ENCODE data around the gene FAM210B. TPM values are rescaled to one million over a fixed set of nuclear protein-coding genes. Genes with fewer than 3 reads are reported as not detected.

FAM210B gene
- total RNA-seq, 1 donor from 2014 or later = 18.7 TPM

DNA sequence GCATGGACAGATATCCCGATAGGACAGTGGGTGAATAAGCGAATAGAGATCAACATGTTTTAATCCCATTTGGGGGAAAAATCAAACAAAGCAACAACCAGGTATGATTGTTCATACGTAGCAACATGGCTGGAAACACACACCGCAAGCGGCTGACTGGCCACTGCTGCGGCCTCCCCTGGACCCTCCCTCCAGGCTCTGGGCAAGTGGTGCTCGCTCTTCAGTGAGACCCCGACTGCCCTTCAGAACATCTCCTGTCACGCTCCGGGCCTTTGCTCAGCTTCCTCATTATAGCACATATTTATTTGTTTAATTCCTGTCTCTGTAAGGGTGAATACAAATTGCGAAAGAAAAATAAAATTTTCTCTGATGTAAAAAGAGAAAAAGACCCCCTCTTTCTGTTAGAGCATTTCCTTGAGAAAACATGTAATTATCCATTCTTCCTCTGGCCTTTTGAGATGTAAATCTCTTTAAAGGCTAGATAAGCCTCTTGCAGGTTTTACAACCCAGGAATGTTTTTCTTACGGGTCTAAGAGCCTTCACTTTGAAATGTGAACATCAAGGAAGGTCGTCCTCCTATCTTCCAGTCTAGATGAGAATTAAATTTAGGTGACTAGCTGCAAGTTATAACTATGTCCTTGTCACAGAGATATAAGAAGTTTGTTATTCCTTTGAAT, 11.0 kb upstream of the FAM210B start:
- DNase-seq (ENCODE audit: low read depth) (no peak), FAIRE-seq (no peak)
- H3K27me3 ChIP-seq (ENCODE audit: control insufficient read depth, insufficient read depth, low read length) = no peaks in the 10 kb centered on the region
- no peaks in the 10 kb centered on the region for H3K36me3 ChIP-seq (ENCODE audit: control insufficient read depth, insufficient read depth, low read length)
- TF ChIP-seq, protein P1, sequence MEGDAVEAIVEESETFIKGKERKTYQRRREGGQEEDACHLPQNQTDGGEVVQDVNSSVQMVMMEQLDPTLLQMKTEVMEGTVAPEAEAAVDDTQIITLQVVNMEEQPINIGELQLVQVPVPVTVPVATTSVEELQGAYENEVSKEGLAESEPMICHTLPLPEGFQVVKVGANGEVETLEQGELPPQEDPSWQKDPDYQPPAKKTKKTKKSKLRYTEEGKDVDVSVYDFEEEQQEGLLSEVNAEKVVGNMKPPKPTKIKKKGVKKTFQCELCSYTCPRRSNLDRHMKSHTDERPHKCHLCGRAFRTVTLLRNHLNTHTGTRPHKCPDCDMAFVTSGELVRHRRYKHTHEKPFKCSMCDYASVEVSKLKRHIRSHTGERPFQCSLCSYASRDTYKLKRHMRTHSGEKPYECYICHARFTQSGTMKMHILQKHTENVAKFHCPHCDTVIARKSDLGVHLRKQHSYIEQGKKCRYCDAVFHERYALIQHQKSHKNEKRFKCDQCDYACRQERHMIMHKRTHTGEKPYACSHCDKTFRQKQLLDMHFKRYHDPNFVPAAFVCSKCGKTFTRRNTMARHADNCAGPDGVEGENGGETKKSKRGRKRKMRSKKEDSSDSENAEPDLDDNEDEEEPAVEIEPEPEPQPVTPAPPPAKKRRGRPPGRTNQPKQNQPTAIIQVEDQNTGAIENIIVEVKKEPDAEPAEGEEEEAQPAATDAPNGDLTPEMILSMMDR (IDR thresholded peaks at IDR 0.05; ENCODE audit: insufficient read depth, low read length, severe bottlenecking) = no peak
- no peak overlapping the region for H3K4me3 ChIP-seq (ENCODE audit: low read depth, low read length)

DNA sequence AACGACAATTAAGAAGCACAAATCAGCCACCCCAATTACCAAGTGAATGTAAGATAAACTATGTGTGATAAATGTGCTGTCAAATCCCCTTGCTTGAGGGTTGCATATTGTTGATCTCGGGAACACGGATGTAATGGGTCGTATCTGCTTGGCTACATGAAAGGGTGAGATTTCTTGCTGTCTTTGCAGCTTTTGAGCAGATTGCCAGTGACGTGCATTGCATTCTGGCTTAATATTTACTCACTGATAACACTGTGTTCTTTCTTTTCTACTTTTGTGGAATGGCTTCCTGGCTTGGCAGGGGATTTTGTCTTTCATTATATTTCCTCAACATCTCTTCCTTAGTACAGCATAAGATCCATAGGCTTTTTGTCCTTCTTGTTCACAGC, 10.5 kb upstream of the FAM210B start:
- FAIRE-seq = no peak

DNA sequence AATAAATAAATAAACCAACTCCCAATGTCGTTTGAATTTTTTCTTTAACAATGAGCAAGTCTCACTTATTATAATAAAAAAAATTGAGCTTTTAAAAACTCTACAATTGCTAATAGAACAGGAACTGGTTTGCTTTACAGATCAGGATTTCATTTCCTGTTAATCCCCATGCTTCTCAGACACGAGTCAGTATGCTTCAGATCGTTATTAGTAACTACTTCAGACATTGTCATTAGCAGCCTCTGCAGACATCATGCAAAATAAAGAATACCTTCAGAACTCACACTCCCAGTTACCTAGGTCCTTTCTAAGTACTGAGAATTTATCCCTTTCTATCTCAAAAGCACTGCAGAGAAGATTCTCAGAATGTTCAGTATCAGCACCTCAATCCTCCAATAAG, 10.0 kb upstream of the FAM210B start:
- FAIRE-seq (no peak), DNase-seq (ENCODE audit: low read depth) (no peak)
- Histone ChIP-seq H3K4me3 (ENCODE audit: low read depth, low read length) (no peak overlapping the region), H3K36me3 (ENCODE audit: control insufficient read depth, insufficient read depth, low read length) (no peaks in the 10 kb centered on the region), H3K27me3 (ENCODE audit: control insufficient read depth, insufficient read depth, low read length) (no peaks in the 10 kb centered on the region)
- TF ChIP-seq, protein P1 (IDR thresholded peaks at IDR 0.05; ENCODE audit: insufficient read depth, low read length, severe bottlenecking) = no peak

More for the DNA sequence above, 10.5 kb upstream of the FAM210B start:
- Histone ChIP-seq H3K36me3 (ENCODE audit: control insufficient read depth, insufficient read depth, low read length) (no peaks in the 10 kb centered on the region), H3K27me3 (ENCODE audit: control insufficient read depth, insufficient read depth, low read length) (no peaks in the 10 kb centered on the region), H3K4me3 (ENCODE audit: low read depth, low read length) (no peak overlapping the region)
- no peak for DNase-seq (ENCODE audit: low read depth)
- TF ChIP-seq, protein P1 (IDR thresholded peaks at IDR 0.05; ENCODE audit: insufficient read depth, low read length, severe bottlenecking) = no peak

DNA sequence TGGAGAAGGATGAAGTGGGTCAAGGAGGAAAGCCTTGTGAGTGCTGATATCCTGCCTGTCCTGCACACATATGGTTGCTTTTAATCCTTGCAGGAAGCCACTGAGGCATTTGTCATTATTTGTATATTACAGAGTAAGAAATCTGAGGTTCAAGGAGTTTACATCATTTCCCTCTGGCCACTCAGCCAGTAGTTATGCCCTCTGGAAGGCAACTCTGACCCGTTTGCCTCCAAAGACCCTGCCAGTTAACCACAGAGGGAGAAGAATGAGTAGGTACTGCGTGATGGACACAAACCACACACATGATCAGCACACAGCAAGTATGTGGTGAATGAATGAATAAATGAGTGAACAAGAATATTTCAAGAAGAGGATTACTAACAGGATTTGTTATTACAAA, 7.9 kb upstream of the FAM210B start:
- H3K36me3 ChIP-seq (ENCODE audit: control insufficient read depth, insufficient read depth, low read length) = no peaks in the 10 kb centered on the region
- no peak for FAIRE-seq

DNA sequence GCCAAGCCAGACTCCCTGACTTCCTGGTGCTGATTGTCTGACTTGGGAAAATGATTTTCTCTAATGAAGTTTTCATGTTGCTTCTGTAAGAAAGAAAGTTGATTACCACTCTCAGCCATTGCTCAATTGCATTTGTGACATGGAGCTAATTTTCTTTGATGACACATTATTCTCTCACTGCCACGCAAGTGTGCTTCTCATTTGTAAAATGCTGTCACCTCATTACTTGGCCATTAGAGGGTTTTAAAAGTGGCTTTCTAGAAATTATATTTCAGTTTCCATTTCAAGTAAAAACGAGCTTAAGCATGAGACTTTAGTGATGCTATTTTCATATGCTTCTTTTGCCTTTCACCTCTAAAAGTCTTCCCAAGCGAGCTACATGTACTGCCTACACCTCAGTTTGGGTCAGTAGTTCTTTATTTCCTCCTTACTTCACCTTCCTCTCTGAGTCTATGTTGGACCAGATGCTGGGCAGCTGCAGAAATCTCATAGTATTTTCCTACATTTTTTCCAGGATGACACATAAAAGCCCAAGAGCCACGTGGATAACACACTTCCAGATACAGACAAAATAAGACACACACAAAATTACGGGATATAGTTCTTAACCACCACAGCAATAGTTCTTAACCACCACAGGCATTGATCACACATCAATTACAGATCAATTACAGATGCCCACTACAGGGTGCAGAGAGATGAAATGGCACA, 6.3 kb upstream of the FAM210B start:
- Histone ChIP-seq H3K27me3 (ENCODE audit: control insufficient read depth, insufficient read depth, low read length) (no peaks in the 10 kb centered on the region), H3K36me3 (ENCODE audit: control insufficient read depth, insufficient read depth, low read length) (no peaks in the 10 kb centered on the region), H3K4me3 (ENCODE audit: low read depth, low read length) (no peak overlapping the region)
- TF ChIP-seq, protein P1 (IDR thresholded peaks at IDR 0.05; ENCODE audit: insufficient read depth, low read length, severe bottlenecking) = no peak
- FAIRE-seq (no peak), DNase-seq (ENCODE audit: low read depth) (no peak)

More for the DNA sequence above, 7.9 kb upstream of the FAM210B start:
- DNase-seq (ENCODE audit: low read depth) = no peak
- Histone ChIP-seq H3K27me3 (ENCODE audit: control insufficient read depth, insufficient read depth, low read length) (no peaks in the 10 kb centered on the region), H3K4me3 (ENCODE audit: low read depth, low read length) (no peak overlapping the region)
- TF ChIP-seq, protein P1 (IDR thresholded peaks at IDR 0.05; ENCODE audit: insufficient read depth, low read length, severe bottlenecking) = no peak

Measured in bronchial epithelial cell (primary cell).